PC-3 (cell line): Measurements from ENCODE around the gene CCDC85B. TPM values are rescaled to one million over a fixed set of nuclear protein-coding genes. Genes with fewer than 3 reads are reported as not detected.

Experiments
- ATAC-seq: fragments of 200-7000 bp; cut with Tn5 transposase; 2 replicates; pipeline ENCODE4 v1.9.1; 2020; ENCODE audit warnings: mild to moderate bottlenecking, moderate library complexity
- BruUV-seq: library from RNA; stranded (reverse); fragments of 400-500 nt; replicated peaks from 2 replicates; lab custom pipeline; 2021; lab: Mats Ljungman, UMichigan
- CTCF ChIA-PET: fragments of 300-600 bp; sonication (Branson Sonifier 250); formaldehyde crosslinking; loops from one replicate; lab custom pipeline; 2022; ENCODE audit warnings: antibody characterized with exemption; lab: Charles Lee
- POLR2A ChIA-PET: fragments of 300-600 bp; sonication (Branson Sonifier 250); formaldehyde crosslinking; loops from one replicate; lab custom pipeline; 2022; ENCODE audit warnings: antibody characterized with exemption; ENCODE audit not compliant: unreplicated experiment; lab: Charles Lee
- DNase-seq: peaks from one replicate; pipeline ENCODE4 v3.0.0-alpha.2; 2015
- H2AFZ ChIP-seq: fragments of 300-600 bp; sonication (generic); 2 replicates; pipeline ENCODE4 v1.6.0; 2016; ENCODE audit warnings: antibody characterized with exemption, low read length
- H3F3A ChIP-seq: fragments of 300-600 bp; sonication (generic); one replicate; pipeline ENCODE4 v1.6.0; 2017; ENCODE audit warnings: antibody characterized with exemption, low read length, control low read depth, mild to moderate bottlenecking; ENCODE audit not compliant: unreplicated experiment
- H3K27ac ChIP-seq: fragments of 300-600 bp; sonication (generic); 2 replicates; pipeline ENCODE4 v1.5.1; 2016; ENCODE audit warnings: mild to moderate bottlenecking, low read length
- H3K27me3 ChIP-seq: fragments of 300-600 bp; sonication (generic); 2 replicates; pipeline ENCODE4 v1.6.1; 2016; ENCODE audit warnings: low read length, mixed read lengths
- H3K36me3 ChIP-seq: fragments of 300-600 bp; sonication (generic); 2 replicates; pipeline ENCODE4 v1.6.1; 2016; ENCODE audit warnings: low read depth, mixed run types, low read length, mixed read lengths
- H3K4me1 ChIP-seq: fragments of 300-600 bp; sonication (generic); 2 replicates; pipeline ENCODE4 v1.5.1; 2016; ENCODE audit warnings: low read length; ENCODE audit not compliant: insufficient read depth
- H3K4me2 ChIP-seq: fragments of 300-600 bp; sonication (generic); 2 replicates; pipeline ENCODE4 v1.6.0; 2016; ENCODE audit warnings: low read length
- H3K4me3 ChIP-seq: fragments of 300-600 bp; sonication (generic); 2 replicates; pipeline ENCODE4 v1.5.1; 2016; ENCODE audit warnings: mild to moderate bottlenecking, low read length, mixed read lengths
- H3K79me2 ChIP-seq: fragments of 300-600 bp; sonication (generic); 2 replicates; pipeline ENCODE4 v1.6.1; 2017; ENCODE audit warnings: low read length, mixed read lengths
- H3K9ac ChIP-seq: fragments of 300-600 bp; sonication (generic); 2 replicates; pipeline ENCODE4 v1.6.0; 2016; ENCODE audit warnings: mild to moderate bottlenecking, low read length
- H3K9me2 ChIP-seq: fragments of 300-600 bp; sonication (generic); replicated peaks from 2 replicates; pipeline ENCODE4 v1.6.1; 2016; ENCODE audit warnings: mixed run types, low read length, mixed read lengths
- H3K9me3 ChIP-seq: fragments of 300-600 bp; sonication (generic); 2 replicates; pipeline ENCODE4 v1.6.1; 2016; ENCODE audit warnings: low read length, mixed read lengths
- H4K20me1 ChIP-seq: fragments of 300-600 bp; sonication (generic); 2 replicates; pipeline ENCODE4 v1.6.1; 2016; ENCODE audit warnings: low read length, mixed read lengths
- EZH2 ChIP-seq: fragments of 300-600 bp; sonication (generic); IDR thresholded peaks from one replicate; pipeline ENCODE4 v1.6.1; 2017; ENCODE audit warnings: antibody characterized with exemption, mild to moderate bottlenecking, low read length; ENCODE audit not compliant: unreplicated experiment
- EZH2phosphoT487 ChIP-seq: fragments of 300-600 bp; sonication (generic); IDR thresholded peaks from 2 replicates; pipeline ENCODE4 v1.6.1; 2018; ENCODE audit warnings: mild to moderate bottlenecking, antibody characterized with exemption, low read length, borderline replicate concordance
- intact Hi-C: fragments of 100-400 bp; cut with micrococcal nuclease; formaldehyde crosslinking; loops from 2 replicates; pipeline ENCODE4 v1.9.0; 2023
- total RNA-seq: library from RNA; depleted of rRNA; stranded (reverse); fragments of >200 nt; gene quantifications from 2 replicates; pipeline ENCODE4 v1.2.3, GENCODE V29; 2014
- TF ChIP-seq, protein P1 (sequence below): fragments of 300-600 bp; sonication (generic); conservative IDR thresholded peaks from 2 replicates; pipeline ENCODE4 v1.5.1; 2017; ENCODE audit warnings: antibody characterized with exemption, low read depth, mild to moderate bottlenecking, low read length

CCDC85B gene
- total RNA-seq, 1 experiment from 2014 or later: 207 TPM

- Histone ChIP-seq H3K79me2 (peaks cover 14% of the 10 kb centered on the region), H3K36me3 (peaks cover 20% of the 10 kb centered on the region; the same call in 1 of the 2 replicates), H3K4me3 (no peak overlapping the region), H3K4me1 (peaks cover 5% of the 10 kb centered on the region; the same call in 1 of the 2 replicates), H4K20me1 (no peaks in the 10 kb centered on the region), H3K9me3 (no peaks in the 10 kb centered on the region), H3K27me3 (no peaks in the 10 kb centered on the region), H3K27ac (no peak overlapping the region), H3K9ac (no peak overlapping the region), H3F3A (no peaks in the 10 kb centered on the region), H3K9me2 (no peaks in the 10 kb centered on the region), H3K4me2 (no peak overlapping the region), H2AFZ (no peak overlapping the region)
- DNase-seq (no peak), ATAC-seq (no peak)
- ChIA-PET CTCF (no interaction called here), POLR2A (no interaction called here)
- no TSS peak for BruUV-seq
- intact Hi-C loops: no loop called here
- no peak for TF ChIP-seq EZH2phosphoT487
- TF ChIP-seq EZH2: no peak
- TF ChIP-seq, protein P1, sequence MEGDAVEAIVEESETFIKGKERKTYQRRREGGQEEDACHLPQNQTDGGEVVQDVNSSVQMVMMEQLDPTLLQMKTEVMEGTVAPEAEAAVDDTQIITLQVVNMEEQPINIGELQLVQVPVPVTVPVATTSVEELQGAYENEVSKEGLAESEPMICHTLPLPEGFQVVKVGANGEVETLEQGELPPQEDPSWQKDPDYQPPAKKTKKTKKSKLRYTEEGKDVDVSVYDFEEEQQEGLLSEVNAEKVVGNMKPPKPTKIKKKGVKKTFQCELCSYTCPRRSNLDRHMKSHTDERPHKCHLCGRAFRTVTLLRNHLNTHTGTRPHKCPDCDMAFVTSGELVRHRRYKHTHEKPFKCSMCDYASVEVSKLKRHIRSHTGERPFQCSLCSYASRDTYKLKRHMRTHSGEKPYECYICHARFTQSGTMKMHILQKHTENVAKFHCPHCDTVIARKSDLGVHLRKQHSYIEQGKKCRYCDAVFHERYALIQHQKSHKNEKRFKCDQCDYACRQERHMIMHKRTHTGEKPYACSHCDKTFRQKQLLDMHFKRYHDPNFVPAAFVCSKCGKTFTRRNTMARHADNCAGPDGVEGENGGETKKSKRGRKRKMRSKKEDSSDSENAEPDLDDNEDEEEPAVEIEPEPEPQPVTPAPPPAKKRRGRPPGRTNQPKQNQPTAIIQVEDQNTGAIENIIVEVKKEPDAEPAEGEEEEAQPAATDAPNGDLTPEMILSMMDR: no peak
Measured at GRCh38 chr11:65866509-65867283, 23.8 kb upstream of the CCDC85B start.

DNA sequence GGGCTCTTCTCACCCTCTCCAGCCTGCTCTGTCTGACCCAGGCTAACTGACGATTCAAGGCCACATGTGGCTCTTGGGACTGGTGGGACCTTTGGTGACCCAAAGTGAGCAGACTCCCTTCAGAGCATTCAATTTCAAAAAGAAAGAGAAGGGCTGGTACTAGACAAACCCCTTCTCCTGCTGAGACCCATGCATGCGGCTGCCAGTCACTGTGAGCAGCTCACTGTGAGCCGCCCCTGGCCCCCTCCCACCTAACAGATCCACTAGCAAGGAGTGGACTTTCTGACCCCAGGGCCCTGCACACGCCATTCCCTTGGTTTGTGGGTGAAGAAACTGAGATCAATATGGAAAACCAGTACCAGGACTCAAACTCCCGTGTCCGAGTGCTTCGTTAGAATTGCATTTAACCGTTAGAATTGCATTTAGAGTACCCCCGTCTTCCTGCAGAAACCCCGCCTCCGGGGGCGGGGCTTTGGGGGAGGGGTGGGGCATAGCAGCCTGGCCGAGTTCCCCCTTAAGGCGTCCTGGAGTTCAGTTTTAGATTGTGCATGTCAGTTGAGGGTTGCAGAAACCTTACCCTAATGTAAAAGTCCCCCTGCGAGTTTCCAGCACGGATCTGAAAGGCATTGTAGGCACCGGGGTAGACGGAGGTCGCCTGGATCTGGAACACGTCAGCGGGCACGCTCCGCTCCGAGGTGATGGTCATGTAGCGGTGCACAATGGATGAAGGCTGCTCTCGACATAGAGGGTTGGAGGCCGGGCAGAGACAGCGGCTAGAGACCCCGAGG, 23.0 kb upstream of the CCDC85B start:
- H3K9ac ChIP-seq: no peak overlapping the region
- no peaks in the 10 kb centered on the region for H3K9me2 ChIP-seq
- no peaks in the 10 kb centered on the region for H4K20me1 ChIP-seq
- TF ChIP-seq EZH2phosphoT487: no peak
- no peak for TF ChIP-seq EZH2
- TF ChIP-seq, protein P1: no peak
- peaks cover 6% of the 10 kb centered on the region; the same call in 1 of the 2 replicates for H3K79me2 ChIP-seq
- no peak overlapping the region for H3K27ac ChIP-seq
- H3K4me3 ChIP-seq: no peak overlapping the region
- no peaks in the 10 kb centered on the region for H3F3A ChIP-seq
- CTCF ChIA-PET: no interaction called here
- H3K36me3 ChIP-seq: peaks cover 20% of the 10 kb centered on the region; the same call in 1 of the 2 replicates
- no peaks in the 10 kb centered on the region for H3K27me3 ChIP-seq
- BruUV-seq: no TSS peak
- H3K9me3 ChIP-seq: no peaks in the 10 kb centered on the region
- H2AFZ ChIP-seq: no peak overlapping the region
- H3K4me1 ChIP-seq: no peaks in the 10 kb centered on the region
- H3K4me2 ChIP-seq: no peak overlapping the region
- POLR2A ChIA-PET: no interaction called here
- intact Hi-C loops: no loop called here
- ATAC-seq: no peak
- no peak for DNase-seq
